Umbilical cord (tissue), 2 donors: ENCODE data around the gene UBE2L3. TPM values are rescaled to one million over a fixed set of nuclear protein-coding genes. Genes with fewer than 3 reads are reported as not detected.
"Not testable (repeated sequence)": the region's sequence is repeated elsewhere in the genome, so short reads cannot be mapped to it uniquely, and the experiment has no call there.

Experiments used
- DNase-seq: peaks from one replicate; pipeline ENCODE4 v3.0.0-alpha.2; 2015; ENCODE audit warnings: low spot score
- total RNA-seq: library from RNA; depleted of rRNA; stranded (reverse); fragments of >200 nt; gene quantifications from one replicate; pipeline ENCODE4 v1.2.3, GENCODE V29; 2014; ENCODE audit warnings: low replicate concordance; ENCODE audit not compliant: insufficient read depth

Gene UBE2L3
- 20.9 TPM for total RNA-seq

DNA sequence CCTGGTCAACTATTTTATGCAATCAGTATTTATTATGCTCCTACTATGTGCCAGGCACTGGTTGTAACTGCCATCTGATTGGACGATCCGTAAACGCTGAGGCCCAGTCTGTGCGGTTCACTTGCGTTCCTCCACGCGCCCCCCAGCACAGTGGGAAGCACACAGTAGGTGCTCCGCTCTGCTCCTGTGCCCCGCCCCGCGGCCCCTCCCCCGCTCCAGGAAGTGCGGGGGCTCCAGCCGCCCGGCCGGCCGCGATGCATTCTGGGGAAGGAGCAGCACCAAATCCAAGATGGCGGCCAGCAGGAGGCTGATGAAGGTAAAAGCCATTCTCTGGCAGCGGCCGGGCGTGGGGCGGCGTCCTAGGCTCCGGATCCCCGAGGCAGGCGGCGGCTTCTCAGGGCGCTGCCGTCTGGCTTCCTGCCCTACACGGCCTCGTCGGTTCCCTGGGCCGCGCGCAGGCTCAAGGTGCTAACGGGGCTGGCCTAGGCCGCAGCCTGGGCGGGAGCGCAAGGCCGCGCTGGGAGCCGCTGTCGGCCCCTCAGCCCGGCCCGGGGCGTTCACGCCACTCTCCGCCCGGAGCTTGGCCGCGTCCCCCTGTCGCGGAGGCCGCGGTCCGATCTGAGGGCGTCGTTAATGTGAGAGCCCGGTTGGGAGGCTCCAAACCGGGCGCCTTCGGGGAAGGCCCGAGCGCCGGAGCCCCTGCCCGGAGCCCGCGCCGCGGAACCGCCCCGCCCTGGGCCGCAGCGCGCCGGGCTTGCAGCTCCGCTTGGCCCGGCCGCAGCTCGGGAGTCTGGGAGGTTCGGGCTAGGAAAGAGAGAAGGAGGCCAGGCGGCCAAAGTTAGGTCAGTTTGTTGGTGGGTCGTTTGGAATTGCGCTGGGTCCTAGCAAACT, at the start of gene UBE2L3:
Gene UBE2L3, plus strand, starts transcription at position 259 of the 891 bp plus-strand sequence. Its CDS starts 31 bp downstream, at position 290.
- peak; percentile 86 for DNase-seq

DNA sequence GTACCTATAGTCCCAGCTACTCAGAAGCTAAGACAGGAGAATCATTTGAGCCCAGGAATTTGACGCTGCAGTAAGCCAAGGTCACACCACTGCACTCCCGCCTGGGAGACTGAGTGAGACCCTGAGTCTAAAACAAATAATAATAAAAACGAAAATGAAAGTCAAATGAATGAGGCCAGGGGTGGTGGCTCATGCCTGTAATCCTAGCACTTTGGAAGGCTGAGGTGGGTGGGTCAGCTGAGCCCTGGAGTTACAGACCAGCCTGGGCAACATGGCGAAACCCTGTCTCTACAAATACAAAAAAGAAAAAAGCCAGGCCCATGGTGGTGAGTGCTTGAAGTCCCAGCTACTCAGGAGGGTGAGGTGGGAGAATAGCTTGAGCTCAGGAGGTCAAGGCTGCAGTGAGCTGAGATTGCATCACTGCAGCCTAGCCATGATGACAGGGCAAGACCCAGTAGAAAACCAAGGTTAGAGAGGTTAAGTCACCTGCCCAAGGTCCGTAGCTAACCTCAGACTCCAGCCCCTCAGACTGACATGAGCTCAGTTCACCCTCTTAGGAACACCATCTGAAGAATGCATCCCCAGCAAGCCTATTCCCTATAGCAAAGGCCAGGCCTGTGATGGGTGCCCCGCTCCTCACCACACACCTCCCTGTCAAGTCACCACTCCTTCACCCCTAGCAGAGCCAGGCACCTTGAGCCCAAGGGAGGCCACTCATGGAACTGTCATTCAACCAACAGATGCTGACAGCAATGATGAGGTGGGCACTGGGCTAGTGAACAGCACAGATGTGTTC, 40.6 kb upstream of the UBE2L3 start:
- not testable (repeated sequence) for DNase-seq

DNA sequence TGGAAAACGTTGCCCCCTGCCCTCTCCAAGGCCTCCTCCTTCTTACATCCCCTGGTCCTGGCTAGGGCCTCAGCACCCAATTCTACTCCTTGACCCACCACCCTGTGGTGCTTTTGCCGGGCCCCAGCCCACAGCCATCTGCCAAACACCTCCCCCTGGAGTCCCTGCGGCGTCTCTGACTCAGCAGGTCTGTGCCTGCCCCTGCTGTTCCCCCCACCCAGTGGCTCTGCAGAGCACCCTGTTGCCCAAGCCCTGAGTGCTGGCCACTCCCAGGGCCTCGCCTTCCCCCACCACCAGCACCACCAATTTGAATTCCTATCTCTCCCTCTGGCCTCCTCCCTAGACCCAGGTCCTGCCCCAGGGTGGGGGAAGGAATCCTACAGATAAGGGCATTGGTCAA, 36.0 kb upstream of the UBE2L3 start:
- DNase-seq: not testable (repeated sequence)

DNA sequence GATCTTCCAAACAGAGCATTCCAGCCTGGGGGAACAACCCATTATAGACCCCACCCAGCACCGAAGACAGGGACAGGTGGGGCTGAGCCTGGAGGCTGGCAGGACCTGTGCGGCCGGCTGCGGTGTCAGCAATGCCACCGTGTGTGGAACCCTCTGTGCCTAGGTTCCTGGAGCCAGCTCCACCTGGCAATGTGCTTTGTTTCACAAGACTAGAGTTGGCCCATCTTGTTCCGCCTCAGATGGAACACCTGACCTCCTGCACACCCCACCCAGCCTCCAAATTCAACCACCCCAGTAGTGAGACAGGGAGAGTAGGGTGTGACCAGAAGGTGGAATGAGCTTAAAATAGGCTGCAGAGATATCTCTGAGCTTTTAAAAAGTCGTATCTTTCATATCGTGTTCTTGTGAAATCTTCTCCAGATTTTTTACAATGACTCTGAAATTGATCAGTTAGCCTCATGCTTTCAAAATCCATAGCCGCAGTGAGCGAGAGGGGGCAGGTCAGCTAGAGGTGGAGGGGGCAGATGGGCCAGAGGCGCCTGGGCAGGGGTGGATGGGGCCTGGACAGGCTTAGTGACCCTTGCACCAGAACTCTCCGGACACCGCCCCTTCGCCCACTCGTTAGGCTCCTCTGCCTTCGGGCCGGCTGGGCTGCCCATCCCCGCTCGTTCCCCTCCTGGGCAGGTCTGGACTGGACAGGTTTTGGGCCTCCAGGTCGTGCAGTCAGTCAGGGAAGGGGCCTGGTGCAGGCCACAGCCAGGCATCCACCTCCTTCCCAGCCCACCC, 34.5 kb upstream of the UBE2L3 start:
- not testable (repeated sequence) for DNase-seq

DNA sequence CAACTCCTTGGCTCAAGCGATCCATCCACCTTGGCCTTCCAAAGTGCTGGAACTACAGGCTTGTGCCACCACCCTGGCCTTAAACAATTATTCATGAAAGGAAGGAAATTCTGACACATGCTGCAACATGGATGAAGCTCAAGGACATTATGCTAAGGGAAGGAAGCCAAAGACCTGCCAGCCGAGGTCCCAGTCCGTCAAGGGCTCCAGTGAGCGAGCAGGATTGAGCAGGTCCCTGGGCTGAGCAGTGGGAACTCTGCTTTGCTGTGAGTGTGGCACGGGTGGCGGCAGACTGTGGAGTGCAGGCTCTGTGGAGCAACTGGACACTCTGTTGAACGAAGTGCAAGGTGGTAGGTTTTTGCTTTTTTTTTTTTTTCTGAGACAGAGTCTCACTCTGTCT, 27.7 kb upstream of the UBE2L3 start:
- DNase-seq: not testable (repeated sequence)

DNA sequence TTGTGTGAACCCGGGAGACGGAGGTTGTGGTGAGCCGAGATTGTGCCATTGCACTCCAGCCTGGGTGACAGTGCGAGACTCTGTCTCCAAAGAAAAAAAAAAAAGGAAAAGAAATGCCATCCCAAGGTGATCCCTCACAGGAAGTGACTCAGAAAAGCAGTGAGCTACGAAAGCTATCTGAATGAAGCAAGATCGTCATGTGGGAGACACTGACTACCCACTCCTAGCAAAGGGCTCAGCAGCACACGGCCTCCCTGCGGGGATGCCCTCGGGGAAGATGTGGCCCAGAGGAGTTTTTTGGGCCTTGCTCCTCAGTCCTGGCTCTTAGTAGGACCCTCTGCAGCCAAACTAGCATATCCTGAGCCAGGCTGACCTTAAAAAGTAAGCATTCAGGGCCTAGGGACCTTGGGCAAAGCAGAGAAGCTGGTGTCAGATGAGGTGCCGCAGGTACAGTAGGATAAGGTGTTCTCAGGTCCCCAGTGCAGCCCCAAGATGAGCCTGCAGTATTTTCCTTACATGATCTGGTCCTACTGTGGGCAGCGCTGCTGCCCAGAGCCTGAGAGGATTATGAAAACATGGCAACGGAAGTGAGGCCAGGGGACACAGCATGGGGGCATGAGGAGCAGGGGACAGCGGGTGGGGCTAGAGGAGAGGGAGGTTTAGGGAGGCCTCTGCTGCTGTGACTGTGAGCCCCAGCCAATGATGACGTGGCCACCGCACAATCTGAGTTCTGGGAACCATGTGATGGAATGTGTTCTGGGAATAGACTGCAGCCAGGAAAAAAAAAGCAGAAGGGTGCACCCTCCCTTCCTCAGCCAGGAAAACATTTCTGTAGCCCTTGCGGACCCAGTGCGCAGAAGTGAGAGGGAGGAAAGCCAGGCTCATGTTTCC, 22.8 kb upstream of the UBE2L3 start:
- not testable (repeated sequence) for DNase-seq

DNA sequence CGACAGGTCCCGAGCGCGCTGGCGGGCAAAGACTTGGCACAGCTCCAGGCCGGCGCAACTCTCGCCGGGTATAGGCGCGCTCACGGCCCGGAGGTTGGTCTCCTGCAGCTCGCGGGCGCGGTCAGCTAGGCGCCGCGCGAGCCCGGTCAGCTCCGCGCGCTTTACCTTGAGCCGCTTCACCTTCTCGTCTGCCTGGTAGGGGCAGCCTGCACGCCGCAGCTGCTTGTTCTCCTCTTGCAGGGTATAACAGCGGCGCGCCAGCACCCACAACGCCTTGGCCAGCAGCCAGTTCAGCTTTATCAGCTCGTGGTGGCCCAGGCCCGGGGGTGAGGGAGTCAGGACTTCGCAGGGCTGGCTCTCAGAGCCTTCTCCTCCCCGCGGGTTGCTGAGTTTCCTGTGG, 18.0 kb upstream of the UBE2L3 start:
- not testable (repeated sequence) for DNase-seq

DNA sequence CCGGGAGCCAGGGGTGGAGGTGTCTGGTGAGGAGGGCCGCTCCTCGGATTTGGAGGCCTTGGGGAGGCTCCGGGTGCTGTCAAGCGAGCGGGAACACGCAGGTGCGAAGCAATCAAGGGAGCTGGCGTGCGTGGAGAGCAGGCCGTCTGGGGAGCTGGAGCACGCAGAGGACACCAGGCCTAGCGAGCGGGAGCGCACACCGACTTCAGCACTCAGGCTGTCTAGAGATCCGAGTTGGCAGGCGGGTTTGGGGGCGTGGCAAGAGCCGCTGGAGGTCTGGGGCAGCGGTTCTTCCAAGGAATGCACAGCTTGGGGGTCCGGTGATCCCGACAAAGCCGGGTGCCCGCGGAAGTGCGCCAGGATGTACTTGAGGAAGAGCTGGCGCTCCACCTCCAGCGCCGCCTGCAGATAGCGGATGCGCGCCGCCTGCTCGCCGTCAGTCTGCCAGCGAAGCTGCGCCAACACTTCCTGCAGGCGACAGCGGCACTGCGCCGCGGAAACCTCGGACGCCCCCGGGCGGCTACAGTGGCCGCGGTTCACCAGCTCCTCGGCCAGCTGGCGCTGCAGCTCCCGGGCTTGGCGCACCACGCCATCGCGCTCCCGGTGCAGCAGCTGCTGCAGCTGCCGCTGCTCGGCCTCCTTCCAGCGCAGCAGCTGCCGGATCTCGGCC, 17.4 kb upstream of the UBE2L3 start:
- not testable (repeated sequence) for DNase-seq

DNA sequence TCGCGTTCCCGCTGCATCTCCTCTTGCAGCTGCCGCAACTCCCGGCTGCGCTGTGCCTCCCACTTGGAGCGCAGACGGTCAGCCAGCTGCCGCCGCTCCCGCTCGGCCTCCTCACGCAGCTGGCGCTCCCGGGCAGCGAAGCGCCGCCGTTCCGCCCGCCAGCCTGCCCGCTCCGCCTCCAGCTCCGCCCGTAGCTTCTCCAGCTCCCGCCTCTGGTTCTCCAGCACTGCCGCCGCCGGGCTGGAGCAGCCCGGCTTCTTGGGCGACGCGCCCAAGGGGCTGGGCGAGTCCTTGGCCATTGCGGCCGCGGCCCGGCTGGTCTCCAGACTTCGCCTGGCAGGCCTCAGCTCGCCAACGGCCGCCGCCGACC, 16.9 kb upstream of the UBE2L3 start:
- DNase-seq: not testable (repeated sequence)

DNA sequence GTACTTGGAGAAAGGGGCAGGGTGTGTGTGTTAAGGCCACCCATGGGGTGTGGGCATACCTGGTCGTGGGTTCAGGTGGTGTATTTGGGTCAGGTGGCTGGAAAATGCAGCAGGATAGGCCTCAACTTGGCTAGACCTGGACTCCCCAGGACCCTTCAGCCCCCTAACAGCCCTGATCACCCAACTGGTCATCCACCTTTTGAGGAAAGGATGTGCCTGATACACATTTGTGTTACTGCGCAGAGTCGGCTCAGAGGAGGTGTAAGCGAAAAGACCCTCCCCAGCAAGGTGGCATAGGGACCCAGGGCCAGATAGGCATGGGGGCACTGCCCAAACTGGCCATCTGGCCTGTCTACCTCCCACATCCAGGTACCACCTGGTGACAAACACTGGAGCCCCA, 16.2 kb upstream of the UBE2L3 start, which contains the start of gene RIMBP3C:
Gene RIMBP3C, minus strand, starts transcription at position 101 of the 400 bp plus-strand sequence. CDS start 485 bp downstream, outside the sequence.
- DNase-seq: not testable (repeated sequence)

DNA sequence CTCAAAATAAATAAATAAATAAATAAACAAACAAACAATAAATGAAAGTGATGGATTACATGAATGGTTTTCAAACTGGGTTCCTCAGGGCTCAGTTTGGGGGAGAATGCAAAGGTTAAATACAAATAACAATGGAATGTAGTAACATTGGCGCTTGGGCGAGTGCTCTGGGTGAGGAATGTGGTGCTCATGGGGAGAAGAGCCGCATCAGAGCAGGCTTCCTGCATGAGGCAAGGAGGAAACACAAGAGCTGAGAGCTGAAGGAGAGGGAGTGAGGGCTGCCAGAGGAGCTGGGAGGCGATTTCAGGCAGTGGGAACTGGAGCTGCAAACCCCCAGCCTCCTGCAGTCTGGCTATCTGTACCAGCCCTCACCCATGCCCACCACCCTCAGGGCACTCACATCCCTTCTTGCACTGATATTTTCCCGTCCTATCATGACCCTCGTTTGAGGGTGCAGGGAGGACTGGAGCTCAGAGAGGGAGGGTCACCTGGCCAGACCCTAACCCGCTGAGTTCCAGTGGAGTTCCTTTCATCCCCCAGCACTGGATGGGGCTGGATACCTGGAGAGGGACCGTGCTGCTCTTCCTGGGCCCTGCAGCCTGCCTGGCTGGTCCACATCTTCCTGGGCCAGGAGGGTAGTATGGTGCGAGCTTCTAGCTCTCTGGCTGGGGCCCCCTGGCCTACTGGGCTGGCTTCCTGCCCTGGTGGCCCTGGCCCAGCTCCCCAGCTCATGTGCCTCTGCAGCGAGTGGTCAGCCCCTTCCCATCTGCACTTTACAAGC, 8.0 kb upstream of the UBE2L3 start:
- DNase-seq: not testable (repeated sequence)

DNA sequence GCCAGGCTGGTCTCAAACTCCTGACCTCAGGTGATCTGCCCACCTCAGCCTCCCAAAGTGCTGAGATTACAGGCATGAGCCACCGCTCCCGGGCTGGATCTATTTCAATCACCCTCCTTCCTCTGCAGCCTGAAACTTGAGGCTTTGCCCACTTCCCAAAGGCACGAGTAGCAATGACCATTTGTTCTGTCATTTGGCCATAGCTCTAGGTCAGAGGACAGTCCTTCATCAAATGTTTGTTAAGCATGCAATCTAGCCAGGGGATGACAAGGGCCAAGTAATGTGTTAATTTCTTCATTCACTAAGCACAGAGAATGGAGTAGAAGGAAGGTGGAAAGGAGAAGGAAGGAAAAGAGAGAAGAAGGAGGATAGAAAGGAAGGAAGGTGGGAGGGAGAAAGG, 6.9 kb upstream of the UBE2L3 start:
- DNase-seq: not testable (repeated sequence)

DNA sequence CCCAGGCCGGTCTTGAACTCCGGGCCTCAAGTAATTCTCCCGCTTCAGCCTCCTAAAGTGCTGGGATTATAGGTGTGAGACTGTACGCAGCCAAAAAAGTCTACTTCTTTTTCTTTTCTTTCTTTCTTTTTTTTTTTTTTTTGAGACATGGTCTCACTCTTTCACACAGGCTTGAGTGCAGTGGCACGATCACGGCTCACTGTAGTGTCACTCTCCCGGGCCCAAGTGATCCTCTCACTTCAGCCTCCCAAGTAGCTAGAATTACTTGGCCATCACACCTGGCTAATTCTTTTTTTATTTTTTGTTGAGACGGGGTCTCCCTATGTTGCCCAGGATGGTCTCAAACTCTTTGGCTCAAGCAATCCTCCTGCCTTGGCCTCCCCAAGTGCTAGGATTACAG, 3.6 kb upstream of the UBE2L3 start:
- no peak for DNase-seq

DNA sequence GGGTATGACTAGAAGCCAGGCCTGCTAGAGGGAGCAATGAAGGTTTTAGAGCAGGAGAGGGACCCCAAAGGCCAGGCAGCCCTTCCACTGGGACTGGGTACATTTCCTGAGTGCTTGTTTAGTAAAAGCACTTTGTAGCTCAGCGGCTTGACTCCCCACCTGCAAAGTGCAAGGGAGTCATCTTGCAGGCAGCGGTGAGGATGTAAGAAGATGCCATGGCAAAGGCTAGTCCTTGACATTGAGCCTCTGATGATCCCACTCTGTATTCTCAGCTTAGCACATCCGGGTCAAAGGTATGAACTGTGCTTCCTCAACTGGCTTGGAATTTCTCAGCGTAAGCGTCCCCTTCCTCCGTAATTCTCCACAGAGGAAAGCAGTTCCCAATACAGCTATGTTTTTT, 3.1 kb upstream of the UBE2L3 start:
- DNase-seq: no peak

DNA sequence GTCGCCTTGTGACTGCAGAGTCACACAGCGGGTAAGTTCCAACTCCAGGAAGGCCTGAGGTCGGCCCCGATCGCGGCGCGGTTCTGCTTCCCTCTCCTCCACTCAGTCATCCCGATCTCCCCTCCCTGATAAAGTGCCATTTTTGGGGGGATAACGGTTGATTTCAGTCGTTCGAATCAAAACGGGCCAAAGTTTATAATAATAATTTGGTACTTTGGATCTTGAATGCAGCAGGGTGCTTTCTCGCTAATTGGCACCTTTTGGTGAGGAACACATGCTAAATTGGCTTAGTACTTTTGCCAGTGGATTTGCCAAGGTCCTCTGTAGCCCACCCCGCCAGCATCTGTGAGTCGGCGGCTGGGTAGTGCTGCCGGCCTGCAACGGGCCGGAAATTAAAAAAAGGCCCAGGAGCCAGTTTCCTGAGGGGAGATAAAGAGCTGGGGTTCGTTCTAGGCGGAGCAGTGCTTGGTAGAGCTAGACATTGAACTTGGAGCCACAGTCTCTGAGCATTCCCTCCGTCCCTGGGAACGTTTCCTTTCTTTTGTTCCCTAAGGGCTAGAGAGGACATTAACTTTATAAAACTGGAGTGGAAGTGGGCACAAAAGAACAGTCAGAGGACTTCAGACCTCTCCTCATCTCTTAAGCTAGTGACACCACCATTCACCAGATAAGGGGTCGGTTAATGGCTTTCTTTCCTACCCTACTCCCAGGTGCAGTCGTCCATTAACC, 997 bp downstream of the UBE2L3 start:
- no peak for DNase-seq

DNA sequence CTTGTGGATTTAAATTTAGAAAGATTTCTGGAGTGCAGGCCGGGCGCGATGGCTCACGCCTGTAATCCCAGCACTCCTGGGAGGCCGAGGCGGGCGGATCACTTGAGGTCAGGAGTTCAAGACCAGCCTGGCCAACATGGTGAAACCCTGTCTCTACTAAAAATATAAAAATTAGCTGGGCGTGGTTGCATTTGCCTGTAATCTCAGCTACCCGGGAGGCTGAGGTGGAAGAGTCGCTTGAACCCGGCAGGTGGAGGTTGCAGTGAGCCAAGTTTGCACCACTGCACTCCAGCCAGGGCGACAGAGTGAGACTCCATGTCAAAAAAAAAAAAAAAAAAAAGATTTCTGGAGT, 1.5 kb downstream of the UBE2L3 start:
- DNase-seq: not testable (repeated sequence)

DNA sequence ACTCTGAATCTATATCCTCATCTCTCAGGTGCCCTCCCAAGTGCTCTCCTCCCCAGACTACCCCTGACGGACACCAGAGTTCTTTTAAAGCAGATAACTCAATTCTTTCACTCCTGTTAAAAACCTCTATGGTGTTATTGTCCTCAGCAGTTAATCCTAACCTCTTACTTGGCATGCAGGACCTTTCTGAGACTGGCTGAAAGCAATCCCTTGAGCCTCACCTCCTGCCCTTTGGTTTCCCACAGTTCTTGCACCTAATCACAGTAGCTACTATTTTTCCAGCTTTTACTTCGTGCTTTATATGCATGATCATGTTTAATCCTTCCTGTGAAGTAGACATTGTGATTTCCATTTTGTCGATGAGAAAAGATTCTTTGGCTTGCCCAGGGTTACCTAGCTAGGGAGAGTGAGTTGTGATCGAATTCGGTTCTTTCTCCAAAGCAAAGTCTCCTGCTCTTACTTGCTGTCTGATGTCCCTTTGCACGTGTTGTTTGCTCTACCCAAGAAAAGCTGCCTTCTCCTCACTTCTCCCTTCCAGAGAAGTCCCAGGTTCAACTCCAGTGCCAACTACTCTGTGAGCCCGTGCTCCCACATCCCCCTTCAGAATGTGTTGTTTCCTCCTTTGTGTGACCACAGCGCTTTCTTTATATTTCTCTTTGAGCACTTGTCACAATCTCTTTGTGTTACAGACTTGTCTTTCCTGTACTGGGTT, 2.1 kb downstream of the UBE2L3 start:
- no peak for DNase-seq

DNA sequence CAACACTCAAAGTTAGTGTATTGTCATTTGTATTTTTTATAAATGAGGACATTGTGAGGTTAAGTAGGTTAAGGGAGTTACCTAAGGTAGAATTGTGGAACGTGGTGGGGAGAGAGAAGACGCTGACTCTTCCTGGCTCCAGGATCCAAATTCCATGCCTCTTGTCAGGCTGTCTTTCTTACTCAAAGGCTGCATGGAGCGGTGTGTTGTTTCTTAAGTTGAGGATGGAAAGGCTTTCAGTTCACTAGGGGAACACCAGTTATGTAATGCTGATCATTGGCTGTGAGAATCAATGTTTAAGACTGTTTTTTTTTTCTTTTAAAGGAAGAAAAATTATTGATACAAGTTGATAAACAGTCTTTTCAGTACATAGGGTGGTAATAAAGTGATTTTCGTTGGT, 2.9 kb downstream of the UBE2L3 start:
- DNase-seq: no peak
